Brain microvascular endothelial cell (primary cell): ENCODE data around the gene CNGA1.
A peak's percentile ranks its signal among the peaks of the same experiment; 100 is the strongest.

Source experiments
- DNase-seq: peaks from one replicate; pipeline ENCODE4 v3.0.0-alpha.2; 2020
- H3K27ac ChIP-seq: fragments of 250-450 bp; sonication (Bioruptor Pico); 2 replicates; pipeline ENCODE4 v1.5.1; 2020; ENCODE audit warnings: mild to moderate bottlenecking, moderate library complexity
- H3K27me3 ChIP-seq: fragments of 250-450 bp; sonication (Bioruptor Pico); replicated peaks from 2 replicates; pipeline ENCODE4 v1.5.1; 2020; ENCODE audit warnings: mild to moderate bottlenecking
- H3K36me3 ChIP-seq: fragments of 250-450 bp; sonication (Bioruptor Pico); replicated peaks from 2 replicates; pipeline ENCODE4 v1.5.1; 2020; ENCODE audit warnings: mild to moderate bottlenecking
- H3K4me3 ChIP-seq: 2 replicates; pipeline ENCODE4 v1.5.1; 2011; ENCODE audit warnings: low read depth, mild to moderate bottlenecking, control low read depth, low read length, moderate library complexity
- CTCF ChIP-seq: IDR thresholded peaks from 2 replicates; pipeline ENCODE4 v1.5.1; 2011; ENCODE audit warnings: low read depth, mild to moderate bottlenecking, moderate library complexity, low read length, control low read depth, inconsistent platforms; ENCODE audit errors: missing control alignments
- in situ Hi-C: cut with HindIII; loops from 2 replicates; pipeline ENCODE4 v1.10.0; 2017; ENCODE audit warnings: low sequenced_read_pairs, low pct_ligation_motif_present

Gene CNGA1

GRCh38 chr4:48033825-48034413, 17.4 kb upstream of the CNGA1 start:
- TF ChIP-seq CTCF = peak; percentile 72
- Histone ChIP-seq H3K36me3 (no peaks in the 10 kb centered on the region), H3K4me3 (no peak overlapping the region), H3K27ac (no peak overlapping the region), H3K27me3 (no peaks in the 10 kb centered on the region)
- in situ Hi-C loops = no loop called here
- DNase-seq = peak; percentile 57

- no peaks in the 10 kb centered on the region for H3K36me3 ChIP-seq
Measured at GRCh38 chr4:48033412-48033811, 16.9 kb upstream of the CNGA1 start.

GRCh38 chr4:48032721-48033120, 16.2 kb upstream of the CNGA1 start:
- H3K4me3 ChIP-seq = no peak overlapping the region
- H3K27ac ChIP-seq = peak overlapping the region; percentile 81
- no peak for TF ChIP-seq CTCF
- DNase-seq = no peak
- no peaks in the 10 kb centered on the region for H3K27me3 ChIP-seq
- in situ Hi-C loops = no loop called here
- H3K36me3 ChIP-seq = no peaks in the 10 kb centered on the region

More at GRCh38 chr4:48033412-48033811, 16.9 kb upstream of the CNGA1 start:
- Histone ChIP-seq H3K27me3 (no peaks in the 10 kb centered on the region), H3K4me3 (no peak overlapping the region), H3K27ac (no peak overlapping the region)
- no peak for TF ChIP-seq CTCF
- in situ Hi-C loops = no loop called here
- DNase-seq = no peak

- H3K27me3 ChIP-seq = no peaks in the 10 kb centered on the region
- no peak for TF ChIP-seq CTCF
- H3K36me3 ChIP-seq = no peaks in the 10 kb centered on the region
- H3K4me3 ChIP-seq = no peak overlapping the region
- peak overlapping the region; percentile 81 for H3K27ac ChIP-seq
- DNase-seq = peak; percentile 84
- in situ Hi-C loops = no loop called here
Measured at GRCh38 chr4:48031802-48032525, 15.5 kb upstream of the CNGA1 start.

- H3K27ac ChIP-seq = no peak overlapping the region
- H3K27me3 ChIP-seq = no peaks in the 10 kb centered on the region
- DNase-seq = no peak
- H3K4me3 ChIP-seq = no peak overlapping the region
- TF ChIP-seq CTCF = no peak
- H3K36me3 ChIP-seq = no peaks in the 10 kb centered on the region
- in situ Hi-C loops = no loop called here
Measured at GRCh38 chr4:48030470-48030869, 14.0 kb upstream of the CNGA1 start.

- no peak for TF ChIP-seq CTCF
- H3K4me3 ChIP-seq = no peak overlapping the region
- H3K36me3 ChIP-seq = no peaks in the 10 kb centered on the region
- H3K27ac ChIP-seq = no peak overlapping the region
- no peak for DNase-seq
- in situ Hi-C loops = no loop called here
- H3K27me3 ChIP-seq = no peaks in the 10 kb centered on the region
Measured at GRCh38 chr4:48028696-48029095, 12.2 kb upstream of the CNGA1 start.
